GM21423 (cell line): ENCODE results near the gene SPSB4.

Experiments
- ATAC-seq: cut with Tn5 transposase; IDR thresholded peaks from one replicate; pipeline ENCODE4 v1.9.1; 2021; ENCODE audit warnings: mild to moderate bottlenecking, moderate library complexity; ENCODE audit not compliant: unreplicated experiment

SPSB4 gene

DNA sequence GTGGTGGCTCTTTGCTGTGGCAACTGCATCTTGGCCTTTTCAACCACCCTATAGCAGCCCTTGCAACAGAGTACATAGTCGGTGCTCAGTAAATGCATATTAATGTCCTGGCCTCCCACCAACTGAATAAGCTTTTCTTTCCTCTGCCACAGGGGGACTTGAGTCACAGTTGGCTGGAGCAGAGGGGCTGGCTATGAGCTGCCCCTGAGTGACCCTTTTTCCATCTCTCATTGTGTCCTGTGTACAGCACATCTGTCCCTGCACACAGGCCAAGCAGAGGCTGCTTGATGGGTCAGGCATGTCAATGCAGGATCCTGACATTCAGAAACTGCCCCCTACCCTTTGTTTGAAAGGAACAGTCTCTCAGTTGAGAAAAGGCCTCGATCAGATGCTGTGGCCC, 22.4 kb downstream of the SPSB4 start:
- no peak for ATAC-seq

DNA sequence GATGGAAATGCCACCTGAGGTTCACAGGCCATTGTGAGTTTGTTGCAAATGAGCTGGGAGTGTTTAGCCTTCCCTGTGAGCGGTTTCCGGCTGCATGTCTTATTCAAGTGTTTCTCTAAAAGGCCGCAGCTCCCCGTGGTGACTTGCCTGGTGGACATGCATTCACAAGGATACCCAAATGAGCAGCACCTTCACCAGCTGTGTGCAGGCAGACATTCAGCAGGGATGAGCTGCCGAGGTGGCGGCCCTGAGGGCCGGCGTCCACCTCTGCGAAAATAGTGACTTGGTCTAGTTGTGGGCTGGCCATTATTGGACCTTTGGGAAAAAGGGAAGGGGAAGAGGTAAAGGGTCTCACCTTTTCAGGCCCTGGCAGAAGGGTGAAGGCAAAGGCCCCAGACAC, 23.4 kb downstream of the SPSB4 start:
- ATAC-seq, result no peak

DNA sequence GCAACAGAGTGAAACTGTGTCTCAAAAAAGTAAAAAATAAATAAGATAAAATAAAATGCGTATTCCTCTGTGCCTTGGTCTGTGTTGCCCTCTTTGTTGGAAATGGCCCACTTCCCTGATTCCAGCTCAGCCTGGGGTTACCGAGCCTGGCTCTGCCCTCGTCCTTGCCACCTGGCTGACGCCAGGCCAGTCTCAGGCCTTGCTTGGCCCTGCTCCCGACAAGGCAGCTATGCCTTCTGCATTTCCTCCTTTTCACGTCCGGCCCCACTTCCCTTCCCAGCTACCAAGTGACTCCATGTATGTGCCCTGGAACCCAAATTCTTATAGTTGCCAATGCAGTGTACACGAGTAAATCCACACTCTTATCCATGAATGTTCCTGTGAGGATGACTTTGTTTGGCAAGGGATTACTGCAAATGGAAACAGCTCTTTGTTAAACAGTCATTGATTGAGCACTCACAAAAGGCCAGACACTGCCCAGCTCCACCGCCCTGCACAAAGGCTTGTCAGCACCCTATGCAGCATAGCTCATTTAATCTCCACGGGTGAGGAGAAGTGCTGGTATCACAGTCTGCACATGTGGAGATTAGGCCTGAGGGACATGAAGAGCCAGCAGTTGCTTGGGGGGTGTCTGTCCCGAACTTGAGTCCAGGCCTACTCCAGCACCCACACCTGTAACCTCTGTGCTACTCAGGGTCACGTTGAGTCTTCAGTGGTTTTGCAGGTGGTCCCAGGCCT, 25.1 kb downstream of the SPSB4 start:
- ATAC-seq, result no peak

DNA sequence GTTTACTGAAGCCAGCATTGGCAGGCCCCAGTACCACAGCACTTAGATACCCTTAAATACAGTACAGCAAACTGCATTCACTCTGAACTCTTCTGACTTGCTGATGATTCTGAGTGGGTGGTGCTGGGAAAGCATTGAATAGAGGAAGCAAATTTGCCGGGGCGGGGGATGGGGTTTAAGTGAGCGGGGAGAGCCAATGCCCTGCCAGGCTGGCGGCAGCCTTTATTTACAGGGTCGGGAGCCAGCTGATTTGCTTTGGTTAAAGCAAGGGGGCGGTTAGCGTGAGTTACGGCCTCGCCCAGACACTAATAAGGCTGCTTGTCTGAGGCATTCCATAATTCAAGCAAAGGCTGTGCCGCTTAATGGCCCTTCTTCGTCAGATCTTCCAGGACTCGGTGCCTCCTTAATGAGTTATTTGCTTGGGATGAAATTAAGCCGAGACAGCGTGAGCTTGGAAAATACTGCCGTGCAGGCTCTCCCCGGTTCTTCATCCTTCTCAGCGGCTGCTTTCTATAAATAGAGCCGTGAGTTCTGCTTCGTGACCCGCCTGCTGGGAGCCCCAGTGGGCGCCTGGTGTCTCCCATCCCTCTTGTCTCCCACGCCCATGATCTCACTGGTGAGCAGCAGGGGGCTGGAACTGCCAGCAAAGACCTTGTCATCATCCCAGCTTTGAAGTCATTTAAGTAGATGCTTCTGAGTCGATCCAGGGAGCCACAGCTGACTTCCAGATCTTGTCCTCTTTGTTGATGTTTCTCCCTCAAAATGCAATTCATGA, 25.8 kb downstream of the SPSB4 start:
- no peak for ATAC-seq

DNA sequence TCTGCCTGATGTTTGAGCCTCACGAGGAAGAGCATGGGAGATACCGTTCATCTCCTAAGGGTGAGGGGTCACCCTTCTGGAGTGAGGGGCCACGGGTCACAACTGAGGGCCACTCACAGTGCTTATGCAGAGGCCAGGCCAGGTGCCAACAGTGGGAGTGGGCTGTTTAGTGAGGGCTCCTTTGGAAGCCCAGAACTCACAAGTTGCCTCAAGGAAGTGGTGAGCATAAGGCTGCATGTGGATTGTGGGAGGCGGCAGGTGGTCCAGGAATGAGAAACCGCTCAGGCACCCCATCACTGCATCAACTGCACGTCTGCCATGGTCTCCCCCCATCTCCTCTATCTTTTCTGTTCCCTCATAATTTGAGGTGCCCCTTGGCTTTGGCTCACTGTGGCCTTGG, 26.5 kb downstream of the SPSB4 start:
- ATAC-seq, result no peak

DNA sequence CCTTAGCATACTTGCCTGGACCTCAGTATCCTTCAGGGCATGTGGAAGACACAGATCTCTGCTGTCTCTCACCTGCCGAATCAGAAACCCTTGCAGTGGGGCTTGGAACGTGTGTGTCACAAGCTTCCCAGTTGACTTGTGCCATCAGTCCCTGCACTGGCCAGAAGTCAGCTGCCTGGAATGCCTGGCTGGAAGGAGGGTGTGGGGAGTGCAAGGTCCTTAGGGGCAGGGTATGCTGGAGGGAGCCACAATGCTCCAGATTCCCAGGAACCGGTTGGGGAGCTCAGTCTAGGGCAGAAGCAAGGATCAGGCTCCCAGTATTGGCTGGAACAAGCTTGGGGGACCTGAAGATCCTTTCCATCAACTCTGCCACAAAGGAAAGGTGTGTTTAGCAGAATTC, 27.1 kb downstream of the SPSB4 start:
- ATAC-seq, result no peak

DNA sequence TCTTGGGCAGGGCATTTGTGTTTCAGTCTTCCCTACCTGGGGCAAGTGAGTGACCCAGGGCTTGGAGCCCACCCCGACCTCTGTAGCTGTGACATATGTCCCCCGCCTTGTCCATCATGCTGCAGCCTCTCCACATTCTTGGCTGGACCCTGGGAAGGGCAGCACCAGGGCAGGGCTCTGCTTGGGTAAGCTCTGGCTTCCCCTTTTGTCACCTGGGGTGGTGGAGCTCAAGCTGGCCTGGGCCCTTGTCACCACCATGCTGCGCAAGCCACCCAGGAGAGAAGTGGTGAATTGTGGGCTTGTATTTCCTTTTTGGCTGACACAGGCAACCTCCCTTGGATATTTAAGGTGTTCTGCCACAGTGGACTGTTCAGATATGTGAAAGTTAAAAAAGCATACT, 29.3 kb downstream of the SPSB4 start:
- ATAC-seq, result no peak

DNA sequence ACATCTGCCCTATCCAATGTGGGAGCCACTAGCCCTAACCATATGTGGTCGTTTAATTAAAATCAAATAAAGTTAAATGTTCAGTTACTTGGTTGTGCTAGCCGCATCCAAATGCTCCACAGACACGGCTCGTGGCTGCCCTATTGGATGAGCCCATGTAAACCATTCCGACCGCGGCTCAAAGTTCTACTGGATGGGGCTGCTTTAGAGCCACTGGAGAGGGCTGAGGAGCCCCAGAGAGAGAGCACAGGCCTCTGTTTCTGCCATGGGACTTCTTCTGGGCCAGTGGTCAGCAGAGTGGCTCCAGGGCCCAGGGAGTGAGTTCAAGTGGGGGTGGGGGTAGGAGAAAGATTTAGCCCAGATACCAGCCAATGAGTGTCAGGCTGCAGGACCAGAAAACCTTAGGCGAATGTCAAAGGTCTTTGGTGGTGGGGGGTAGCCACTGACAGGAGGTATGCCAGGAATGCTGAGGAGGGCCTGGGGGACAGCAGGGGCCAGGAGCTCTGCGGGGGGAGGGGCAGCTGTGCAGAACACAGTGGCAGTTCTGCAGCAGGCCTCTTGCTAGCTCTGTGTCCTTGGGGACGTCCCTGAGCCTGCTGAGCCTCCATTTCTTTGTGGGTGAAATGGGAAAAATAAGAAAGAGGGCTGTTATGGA, 30.1 kb downstream of the SPSB4 start:
- ATAC-seq, result no peak

DNA sequence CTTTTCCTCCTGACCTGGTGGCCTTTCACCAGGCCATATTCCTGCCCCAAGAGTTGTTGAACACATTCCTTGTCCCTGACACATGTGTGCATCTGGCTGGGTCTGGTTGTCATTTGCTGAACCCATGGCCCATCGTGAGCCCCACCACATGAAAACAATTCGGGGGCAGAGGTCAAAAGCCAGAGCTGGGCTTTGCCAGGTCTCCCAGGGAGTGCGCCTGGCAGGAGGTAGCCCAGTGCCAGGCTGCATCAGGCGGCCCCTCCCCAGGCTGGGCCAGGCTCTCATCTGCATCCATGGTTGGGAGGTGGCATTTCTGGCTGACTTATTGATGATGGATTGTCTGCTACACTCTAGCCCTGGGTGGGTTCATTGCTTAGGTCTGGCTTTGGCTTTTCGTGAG, 30.9 kb downstream of the SPSB4 start:
- ATAC-seq, result no peak

DNA sequence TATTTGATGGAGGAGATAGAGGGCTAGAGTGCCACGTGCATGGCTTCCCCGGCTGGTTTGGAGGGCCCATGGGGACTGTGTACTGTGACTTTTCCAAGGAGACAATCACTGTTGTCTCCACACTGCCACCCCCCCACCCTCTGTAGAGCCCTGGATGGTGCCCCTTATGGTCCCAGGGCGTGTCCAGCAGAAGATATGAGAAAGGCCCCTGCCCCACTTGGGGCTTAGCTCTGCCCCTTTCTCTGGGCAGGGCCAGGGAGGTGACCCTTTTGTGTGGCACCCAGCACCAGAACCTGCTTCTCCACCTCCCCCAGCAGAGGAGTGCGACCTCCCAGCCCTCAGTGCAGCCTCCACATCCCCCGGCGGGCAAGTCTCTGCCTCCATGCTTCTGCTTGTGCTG, 32.1 kb downstream of the SPSB4 start:
- no peak for ATAC-seq

DNA sequence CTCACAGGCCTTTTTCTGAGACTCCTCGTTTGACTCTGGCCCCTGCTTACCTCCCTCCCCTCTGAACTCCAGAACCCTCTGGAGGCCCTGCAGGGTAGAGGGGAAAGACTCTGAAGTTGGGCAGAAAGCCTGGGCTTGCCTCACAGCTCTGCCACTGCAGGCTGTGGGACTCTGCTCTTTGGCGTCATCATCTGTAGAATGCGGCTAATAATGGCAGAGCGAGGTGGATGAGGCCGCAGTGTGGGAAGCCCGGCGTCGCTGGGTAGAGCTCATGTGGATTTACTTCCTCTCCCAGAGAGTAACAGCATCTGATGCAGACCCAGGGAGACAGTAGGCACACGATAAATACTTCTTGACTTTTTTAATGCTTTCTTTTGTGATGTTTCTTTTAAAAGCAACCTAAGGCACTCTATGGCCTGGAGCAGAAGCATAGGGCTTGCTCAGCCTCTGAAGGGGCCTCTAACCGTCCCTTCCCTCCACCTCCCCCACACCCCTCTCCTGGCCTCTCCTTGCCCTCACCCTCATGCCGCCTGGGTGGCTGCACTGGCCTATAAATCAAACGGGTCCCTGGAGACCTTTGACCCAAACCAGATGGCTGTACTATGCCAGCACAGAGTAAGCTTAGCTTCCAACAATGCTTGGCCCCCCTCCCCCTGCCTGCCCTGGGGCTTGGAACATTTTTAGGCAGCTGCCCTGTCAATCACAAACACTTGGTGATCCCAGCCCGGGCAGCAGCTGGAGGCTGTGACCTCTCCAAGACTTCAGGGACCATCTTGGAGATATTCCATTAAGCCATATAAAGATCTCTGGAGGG, 32.9 kb downstream of the SPSB4 start:
- no peak for ATAC-seq

DNA sequence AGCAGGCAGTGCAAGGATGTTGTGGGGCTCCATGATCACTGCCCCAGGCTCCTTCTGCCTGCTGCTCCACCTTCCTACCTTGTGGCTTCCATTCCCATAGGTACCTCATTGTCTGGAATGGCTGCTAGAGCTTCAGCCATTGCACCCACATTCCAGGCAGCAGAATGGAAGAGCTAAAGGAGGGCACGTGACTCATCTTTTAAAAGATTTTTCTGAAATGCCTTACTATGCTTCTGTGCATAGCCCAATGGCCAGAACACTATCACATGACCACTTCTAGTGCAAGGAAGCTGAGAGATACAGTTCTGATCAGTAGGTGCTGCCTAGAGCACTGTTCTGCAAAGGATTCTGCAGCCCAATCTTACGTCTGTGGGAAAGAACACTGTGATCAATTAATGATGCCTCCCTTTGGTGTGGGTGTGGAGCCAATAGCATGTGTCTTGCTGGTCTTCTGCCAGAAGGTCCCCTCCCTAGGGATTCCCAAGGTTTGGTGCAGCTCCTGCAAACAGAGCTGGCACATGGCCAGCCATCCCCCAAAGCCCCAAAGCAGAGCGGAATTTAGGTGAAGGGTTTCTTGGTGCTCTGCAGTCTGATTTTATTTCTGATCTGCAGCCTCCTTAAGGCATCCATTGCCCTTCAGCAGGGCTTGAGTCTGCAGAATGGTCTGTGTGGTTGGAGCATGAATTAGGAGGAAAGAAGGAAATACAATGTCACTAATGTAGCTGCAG, 34.4 kb downstream of the SPSB4 start:
- no peak for ATAC-seq

DNA sequence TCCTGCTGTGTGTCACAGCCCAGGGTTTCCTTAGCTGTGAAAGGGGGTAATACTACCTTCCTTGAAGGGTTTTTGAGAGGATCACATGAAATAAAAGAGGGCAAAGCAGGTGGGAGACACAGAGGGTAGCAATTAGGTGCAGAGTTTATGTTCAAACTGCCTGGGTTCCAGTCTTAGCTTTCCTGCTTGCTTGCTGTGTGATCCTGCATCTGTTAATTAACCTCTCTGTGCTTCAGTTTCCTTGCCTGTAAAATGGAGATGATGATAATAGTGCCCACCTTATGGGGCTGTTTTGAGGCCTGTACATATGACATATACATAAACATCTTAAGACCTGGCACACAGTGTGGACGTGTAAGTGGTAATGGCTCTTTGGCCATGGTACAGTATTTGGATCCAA, 35.0 kb downstream of the SPSB4 start:
- no peak for ATAC-seq

DNA sequence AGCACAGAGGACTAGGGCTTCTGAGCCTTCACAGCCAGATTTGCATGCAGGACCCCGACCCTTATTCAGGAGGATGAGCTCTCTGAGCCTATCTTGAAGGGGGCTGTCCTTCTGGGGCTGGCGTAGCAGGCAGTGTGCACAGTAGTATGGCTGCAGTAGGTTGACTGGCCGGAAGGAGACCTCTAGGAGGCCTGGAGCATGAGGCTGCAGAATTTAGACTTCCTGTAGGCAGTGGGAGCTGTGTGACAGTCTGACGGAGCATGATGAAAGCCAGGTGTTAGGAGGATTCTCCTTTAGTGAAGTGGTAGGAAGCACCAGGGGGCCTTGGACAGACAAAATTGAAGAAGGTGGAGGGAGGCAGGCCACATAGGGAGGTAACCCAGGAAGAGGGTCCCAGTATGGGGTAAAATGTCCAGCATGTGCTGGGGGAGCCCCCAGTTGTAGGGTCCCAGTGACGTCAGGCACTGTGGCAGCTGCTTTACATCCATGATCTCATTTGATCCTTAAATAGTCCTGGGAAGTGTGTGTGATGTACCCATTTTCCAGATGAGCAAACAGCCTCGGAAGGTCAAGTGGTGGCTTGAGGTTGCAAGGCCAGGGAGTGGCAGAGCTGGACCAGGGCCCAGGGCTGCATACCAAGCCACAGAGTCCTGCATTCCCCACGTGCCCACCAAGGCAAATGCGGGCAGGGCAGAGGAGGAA, 36.1 kb downstream of the SPSB4 start:
- no peak for ATAC-seq

DNA sequence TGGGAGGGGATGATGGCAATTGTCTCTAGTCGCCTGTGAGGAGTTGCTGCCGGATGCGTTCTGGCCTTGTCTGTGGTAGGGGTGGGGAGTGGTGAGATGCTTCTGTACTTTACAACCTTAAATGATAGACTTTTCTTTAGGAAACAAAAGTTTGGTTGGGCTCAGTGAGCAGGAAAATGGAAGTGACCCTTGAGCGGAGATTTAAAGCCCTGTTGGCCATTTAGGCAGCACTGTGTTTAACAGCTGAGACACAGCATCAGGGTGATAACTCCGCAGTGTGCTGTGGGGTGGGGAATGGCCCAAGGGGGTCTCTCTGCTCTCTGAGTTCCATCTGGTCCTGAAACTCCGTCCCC, 36.6 kb downstream of the SPSB4 start:
- no peak for ATAC-seq

DNA sequence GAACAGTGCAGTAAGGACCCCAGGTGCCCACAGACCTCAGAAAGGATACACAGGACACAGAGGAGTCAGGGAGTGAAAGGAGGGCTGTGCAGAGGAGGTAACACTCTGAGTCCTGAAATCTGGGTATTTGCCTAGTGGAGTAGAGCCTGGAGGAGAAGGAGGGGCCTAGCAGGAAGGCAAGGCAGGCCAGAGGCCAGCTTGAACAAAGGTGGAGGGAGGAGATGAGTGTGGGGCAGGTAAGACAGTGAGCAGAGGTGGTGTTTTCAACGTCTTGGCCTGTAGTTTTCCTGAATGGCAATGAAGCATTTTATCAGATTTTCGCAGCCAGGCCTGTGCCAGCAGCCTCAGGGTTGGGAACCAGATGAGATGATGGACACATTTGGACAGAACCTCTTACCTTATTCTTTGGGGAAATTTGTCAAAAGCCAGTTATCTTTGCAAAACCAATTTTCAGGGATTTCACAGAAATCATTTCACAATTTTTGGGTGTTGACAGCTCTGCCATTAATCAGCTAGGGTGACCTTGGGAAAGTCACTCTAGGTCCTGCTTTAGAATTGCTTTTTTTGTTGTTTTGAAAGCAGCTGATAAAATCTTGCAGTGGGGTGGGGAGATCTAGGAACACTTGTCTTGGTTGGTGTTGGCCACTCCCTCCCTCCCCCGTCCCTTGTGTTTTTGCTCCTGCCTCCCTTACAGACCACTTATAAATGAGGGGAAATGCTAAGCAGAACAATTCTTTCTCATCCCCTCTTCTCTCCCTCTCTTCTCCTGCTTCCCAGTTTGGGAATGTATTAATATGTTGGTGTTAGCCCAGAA, 38.4 kb downstream of the SPSB4 start:
- no peak for ATAC-seq

DNA sequence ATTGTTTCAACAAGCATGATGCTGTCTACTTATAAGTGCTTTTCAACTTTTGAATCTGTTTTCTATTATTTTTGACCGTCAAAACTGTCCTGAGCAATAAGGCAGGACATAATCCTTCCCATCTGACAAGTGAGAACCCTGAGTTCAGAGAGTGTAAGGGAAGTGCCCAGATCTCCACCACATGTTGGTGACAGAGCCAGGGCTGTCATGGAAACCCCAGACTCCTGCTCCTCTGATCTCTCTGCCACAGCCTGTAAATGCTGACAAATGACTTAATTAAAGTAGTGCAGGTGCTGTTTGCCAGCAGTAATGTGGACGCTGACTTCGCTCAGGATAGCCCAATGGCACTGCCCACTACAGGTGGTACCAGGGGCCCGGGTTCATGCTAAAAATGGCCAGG, 40.3 kb downstream of the SPSB4 start:
- no peak for ATAC-seq

DNA sequence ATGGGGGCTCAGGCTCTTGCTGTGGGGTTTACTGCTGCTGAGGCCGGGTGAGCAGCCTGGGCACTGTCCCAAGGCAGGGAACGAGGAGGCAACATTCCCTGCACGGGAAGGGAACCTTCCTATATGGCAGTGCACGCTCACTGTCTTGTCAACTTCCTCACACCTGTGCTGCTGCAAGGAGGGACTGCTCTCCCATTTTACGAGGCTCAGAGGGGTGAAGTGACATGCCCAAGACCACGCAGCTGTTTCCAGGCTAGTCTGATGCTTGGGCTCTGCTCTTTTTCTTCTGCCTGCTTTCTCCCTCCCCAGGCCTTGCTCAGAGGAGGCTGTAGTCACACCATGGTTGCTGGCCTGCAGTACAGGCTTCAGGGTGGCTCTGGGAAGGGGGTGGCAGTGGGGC, 41.5 kb downstream of the SPSB4 start:
- ATAC-seq, result no peak

DNA sequence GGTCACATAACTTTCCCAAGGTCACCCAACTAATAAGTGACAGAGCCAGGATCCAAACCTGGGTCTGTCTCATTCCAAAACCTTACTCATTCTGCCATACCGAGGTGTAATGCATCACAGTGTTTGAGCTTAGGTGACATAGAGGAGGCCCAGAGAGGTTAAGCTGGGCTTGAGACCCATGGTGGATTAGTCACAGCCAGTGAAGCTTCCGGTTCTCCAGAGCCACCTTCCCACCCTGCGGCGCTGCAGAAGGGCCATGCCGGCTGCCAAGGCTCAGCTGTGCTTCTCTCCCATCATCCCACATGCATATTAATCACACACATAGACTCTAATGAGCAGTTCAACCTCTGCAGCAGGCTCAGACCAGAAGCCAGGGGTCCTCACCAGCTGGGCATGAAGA, 42.2 kb downstream of the SPSB4 start:
- no peak for ATAC-seq
